OCI-LY1 (cell line): ENCODE measurements around the gene TRIM9.

Source experiments
- H2AFZ ChIP-seq: fragments of 200-600 bp; sonication (generic), shearing (Covaris generic); 2 replicates; pipeline ENCODE4 v1.6.0; 2014; ENCODE audit warnings: antibody characterized with exemption, mild to moderate bottlenecking, low read length
- H3F3A ChIP-seq: fragments of 200-600 bp; sonication (generic), shearing (Covaris generic); 2 replicates; pipeline ENCODE4 v1.6.0; 2014; ENCODE audit warnings: mild to moderate bottlenecking, antibody characterized with exemption, low read length, moderate library complexity; ENCODE audit not compliant: insufficient read depth
- H3K27ac ChIP-seq: fragments of 200-600 bp; sonication (generic); 2 replicates; pipeline ENCODE4 v1.5.1; 2014; ENCODE audit warnings: low read length, mixed run types, mild to moderate bottlenecking, low read depth; ENCODE audit not compliant: poor library complexity, severe bottlenecking
- H3K27me3 ChIP-seq: fragments of 200-600 bp; sonication (generic); 2 replicates; pipeline ENCODE4 v1.6.0; 2014; ENCODE audit warnings: antibody characterized with exemption, mild to moderate bottlenecking, low read length, moderate library complexity; ENCODE audit not compliant: insufficient read depth
- H3K36me3 ChIP-seq: fragments of 200-600 bp; sonication (generic); 2 replicates; pipeline ENCODE4 v1.6.1; 2014; ENCODE audit warnings: mild to moderate bottlenecking, antibody characterized with exemption, low read length, moderate library complexity, mixed read lengths; ENCODE audit not compliant: insufficient read depth
- H3K4me1 ChIP-seq: fragments of 200-600 bp; sonication (generic); 2 replicates; pipeline ENCODE4 v1.5.1; 2014; ENCODE audit warnings: mild to moderate bottlenecking, low read length, moderate library complexity; ENCODE audit not compliant: insufficient read depth, severe bottlenecking
- H3K4me2 ChIP-seq: fragments of 200-600 bp; sonication (generic), shearing (Covaris generic); 2 replicates; pipeline ENCODE4 v1.6.1; 2014; ENCODE audit warnings: low read length
- H3K4me3 ChIP-seq: fragments of 200-600 bp; sonication (generic); 2 replicates; pipeline ENCODE4 v1.5.1; 2014; ENCODE audit warnings: low read length, low read depth, mild to moderate bottlenecking, mixed read lengths; ENCODE audit not compliant: poor library complexity, severe bottlenecking
- H3K79me2 ChIP-seq: fragments of 200-600 bp; shearing (Covaris generic); 2 replicates; pipeline ENCODE4 v1.6.1; 2016; ENCODE audit warnings: mixed run types, low read length, mixed read lengths; ENCODE audit not compliant: insufficient read depth
- H3K9ac ChIP-seq: fragments of 200-600 bp; sonication (generic), shearing (Covaris generic); 2 replicates; pipeline ENCODE4 v1.6.1; 2014; ENCODE audit warnings: mild to moderate bottlenecking, low read length, mixed read lengths
- H3K9me2 ChIP-seq: fragments of 200-600 bp; sonication (generic), shearing (Covaris generic); 2 replicates; pipeline ENCODE4 v1.6.1; 2014; ENCODE audit warnings: low read depth, mild to moderate bottlenecking, low read length, mixed read lengths
- H3K9me3 ChIP-seq: fragments of 200-600 bp; shearing (Covaris generic); 2 replicates; pipeline ENCODE4 v1.6.1; 2014; ENCODE audit warnings: low read length, mixed read lengths
- H4K20me1 ChIP-seq: fragments of 200-600 bp; sonication (generic), shearing (Covaris generic); 2 replicates; pipeline ENCODE4 v1.6.0; 2016; ENCODE audit warnings: mild to moderate bottlenecking, low read length; ENCODE audit not compliant: insufficient read depth
- EZH2 ChIP-seq: fragments of 200-600 bp; sonication (generic), shearing (Covaris generic); IDR thresholded peaks from 2 replicates; pipeline ENCODE4 v1.8.0; 2017; ENCODE audit warnings: borderline replicate concordance, mixed run types, mild to moderate bottlenecking, antibody characterized with exemption, low read length, moderate library complexity, mixed read lengths
- TF ChIP-seq, protein P1 (sequence below): fragments of 200-600 bp; sonication (generic), shearing (Covaris generic); IDR thresholded peaks from 2 replicates; pipeline ENCODE4 v1.5.1; 2017; ENCODE audit warnings: mild to moderate bottlenecking, antibody characterized with exemption, low read length, moderate library complexity, mixed read lengths

The TRIM9 gene

DNA sequence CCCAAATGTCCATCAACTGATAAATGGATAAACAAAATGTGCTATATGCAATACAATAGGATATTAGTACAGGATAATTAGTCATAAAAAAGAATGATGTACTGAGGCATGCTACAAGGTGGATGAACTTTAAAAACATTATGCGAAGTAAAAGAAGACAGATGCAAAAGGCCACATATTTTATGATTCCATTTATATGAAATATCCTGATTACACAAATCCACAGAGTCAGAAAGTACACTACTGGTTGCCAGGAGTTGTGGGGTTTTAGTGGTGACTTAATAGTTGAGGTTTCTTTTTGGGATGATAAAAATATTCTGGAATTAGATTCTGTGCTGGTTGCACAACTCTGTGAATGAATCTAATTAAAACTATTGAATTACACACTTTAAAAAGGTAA is 12.6 kb downstream of the TRIM9 start:
- no peak overlapping the region for H2AFZ ChIP-seq
- no peak overlapping the region for H3K27ac ChIP-seq
- peaks cover 15% of the 10 kb centered on the region for H3K4me1 ChIP-seq
- no peaks in the 10 kb centered on the region for H3K9me3 ChIP-seq
- no peak overlapping the region for H3K4me2 ChIP-seq
- no peak overlapping the region for H3K9ac ChIP-seq
- no peaks in the 10 kb centered on the region for H3F3A ChIP-seq
- H3K79me2 ChIP-seq: no peaks in the 10 kb centered on the region
- H3K27me3 ChIP-seq: no peaks in the 10 kb centered on the region
- TF ChIP-seq EZH2: no peak
- TF ChIP-seq, protein P1, sequence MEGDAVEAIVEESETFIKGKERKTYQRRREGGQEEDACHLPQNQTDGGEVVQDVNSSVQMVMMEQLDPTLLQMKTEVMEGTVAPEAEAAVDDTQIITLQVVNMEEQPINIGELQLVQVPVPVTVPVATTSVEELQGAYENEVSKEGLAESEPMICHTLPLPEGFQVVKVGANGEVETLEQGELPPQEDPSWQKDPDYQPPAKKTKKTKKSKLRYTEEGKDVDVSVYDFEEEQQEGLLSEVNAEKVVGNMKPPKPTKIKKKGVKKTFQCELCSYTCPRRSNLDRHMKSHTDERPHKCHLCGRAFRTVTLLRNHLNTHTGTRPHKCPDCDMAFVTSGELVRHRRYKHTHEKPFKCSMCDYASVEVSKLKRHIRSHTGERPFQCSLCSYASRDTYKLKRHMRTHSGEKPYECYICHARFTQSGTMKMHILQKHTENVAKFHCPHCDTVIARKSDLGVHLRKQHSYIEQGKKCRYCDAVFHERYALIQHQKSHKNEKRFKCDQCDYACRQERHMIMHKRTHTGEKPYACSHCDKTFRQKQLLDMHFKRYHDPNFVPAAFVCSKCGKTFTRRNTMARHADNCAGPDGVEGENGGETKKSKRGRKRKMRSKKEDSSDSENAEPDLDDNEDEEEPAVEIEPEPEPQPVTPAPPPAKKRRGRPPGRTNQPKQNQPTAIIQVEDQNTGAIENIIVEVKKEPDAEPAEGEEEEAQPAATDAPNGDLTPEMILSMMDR: no peak
- no peak overlapping the region for H3K4me3 ChIP-seq
- H4K20me1 ChIP-seq: no peaks in the 10 kb centered on the region
- H3K9me2 ChIP-seq: no peaks in the 10 kb centered on the region
- no peaks in the 10 kb centered on the region for H3K36me3 ChIP-seq

DNA sequence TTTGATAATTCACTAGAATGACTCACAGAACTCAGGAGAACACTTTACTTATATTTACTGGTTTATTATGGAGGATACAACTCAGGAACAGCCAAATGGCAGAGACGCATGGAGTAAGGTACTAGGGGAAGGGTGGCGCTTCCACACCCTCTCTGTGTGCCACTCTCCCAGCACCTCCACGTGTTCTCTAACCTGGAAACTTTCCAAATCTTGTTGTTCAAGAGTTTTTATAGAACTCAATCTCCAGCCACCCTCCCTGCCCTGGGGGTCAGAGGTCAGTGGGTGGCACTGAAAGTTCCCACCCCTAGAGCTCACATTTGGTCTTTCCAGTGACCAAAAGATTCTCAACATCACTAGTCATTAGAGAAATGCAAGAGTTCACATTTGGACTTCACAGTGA is 13.2 kb downstream of the TRIM9 start:
- no peaks in the 10 kb centered on the region for H3F3A ChIP-seq
- H4K20me1 ChIP-seq: no peaks in the 10 kb centered on the region
- peaks cover 9% of the 10 kb centered on the region for H3K4me1 ChIP-seq
- no peak overlapping the region for H2AFZ ChIP-seq
- no peaks in the 10 kb centered on the region for H3K9me2 ChIP-seq
- H3K4me2 ChIP-seq: no peak overlapping the region
- H3K27ac ChIP-seq: no peak overlapping the region
- TF ChIP-seq, protein P1: no peak
- TF ChIP-seq EZH2: no peak
- H3K9ac ChIP-seq: no peak overlapping the region
- H3K27me3 ChIP-seq: no peaks in the 10 kb centered on the region
- no peaks in the 10 kb centered on the region for H3K9me3 ChIP-seq
- no peak overlapping the region for H3K4me3 ChIP-seq
- H3K36me3 ChIP-seq: no peaks in the 10 kb centered on the region
- no peaks in the 10 kb centered on the region for H3K79me2 ChIP-seq

DNA sequence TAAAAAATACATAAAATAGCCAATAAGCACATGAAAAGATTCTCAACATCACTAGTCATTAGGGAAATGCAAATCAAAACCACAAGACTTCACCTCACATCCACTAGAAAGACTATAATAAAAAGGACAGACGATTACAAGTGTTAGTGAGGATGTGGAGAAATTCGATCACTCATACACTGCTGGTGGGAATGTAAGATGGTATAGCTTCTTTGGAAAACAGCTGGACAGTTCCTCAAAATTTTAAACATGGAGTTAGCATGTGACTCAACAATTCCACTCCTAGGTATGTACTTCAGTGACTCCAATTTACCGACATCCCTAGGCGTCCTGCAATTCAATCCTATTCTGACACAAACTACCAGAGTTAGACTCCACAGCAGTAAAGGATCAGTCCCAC is 13.7 kb downstream of the TRIM9 start:
- no peak overlapping the region for H3K4me2 ChIP-seq
- no peaks in the 10 kb centered on the region for H3K79me2 ChIP-seq
- H3K4me3 ChIP-seq: no peak overlapping the region
- no peak overlapping the region for H3K9ac ChIP-seq
- H3K4me1 ChIP-seq: peaks cover 4% of the 10 kb centered on the region
- no peaks in the 10 kb centered on the region for H3K9me2 ChIP-seq
- H3K36me3 ChIP-seq: no peaks in the 10 kb centered on the region
- TF ChIP-seq, protein P1: no peak
- TF ChIP-seq EZH2: no peak
- no peak overlapping the region for H2AFZ ChIP-seq
- no peaks in the 10 kb centered on the region for H3K9me3 ChIP-seq
- H3F3A ChIP-seq: no peaks in the 10 kb centered on the region
- no peak overlapping the region for H3K27ac ChIP-seq
- no peaks in the 10 kb centered on the region for H4K20me1 ChIP-seq
- H3K27me3 ChIP-seq: no peaks in the 10 kb centered on the region
